H9 (cell line): Measurements from ENCODE around the gene CAMTA2. TPM values are rescaled to one million over a fixed set of nuclear protein-coding genes. Genes with fewer than 3 reads are reported as not detected.

Experiments
- DNase-seq: peaks from one replicate; pipeline ENCODE4 v3.0.0-alpha.2; 2017
- H2AFZ ChIP-seq: one replicate; pipeline ENCODE4 v1.6.1; 2013; ENCODE audit warnings: mild to moderate bottlenecking, low read length, control low read depth, moderate library complexity
- H2AK5ac ChIP-seq: 2 replicates; pipeline ENCODE4 v1.6.1; 2013; ENCODE audit warnings: low read length, control low read depth, mixed read lengths; ENCODE audit not compliant: insufficient read length
- H2BK120ac ChIP-seq: one replicate; pipeline ENCODE4 v1.6.1; 2013; ENCODE audit warnings: low read depth, mild to moderate bottlenecking, low read length, control low read depth, inconsistent platforms; ENCODE audit not compliant: poor library complexity, severe bottlenecking
- H2BK12ac ChIP-seq: 2 replicates; pipeline ENCODE4 v1.6.1; 2013; ENCODE audit warnings: low read length, control low read depth, mixed read lengths, low read depth; ENCODE audit not compliant: insufficient read length
- H2BK15ac ChIP-seq: 2 replicates; pipeline ENCODE4 v1.6.1; 2013; ENCODE audit warnings: low read depth, low read length, control low read depth
- H2BK20ac ChIP-seq: one replicate; pipeline ENCODE4 v1.6.1; 2013; ENCODE audit warnings: low read depth, mild to moderate bottlenecking, low read length, control low read depth, inconsistent platforms; ENCODE audit not compliant: poor library complexity, severe bottlenecking
- H2BK5ac ChIP-seq: 2 replicates; pipeline ENCODE4 v1.6.1; 2013; ENCODE audit warnings: low read length, control low read depth, mixed read lengths; ENCODE audit not compliant: insufficient read length
- H3K14ac ChIP-seq: 2 replicates; pipeline ENCODE4 v1.6.1; 2013; ENCODE audit warnings: low read length, control low read depth; ENCODE audit not compliant: insufficient read depth
- H3K18ac ChIP-seq: 2 replicates; pipeline ENCODE4 v1.6.1; 2013; ENCODE audit warnings: low read depth, mild to moderate bottlenecking, mixed read lengths, low read length, control low read depth; ENCODE audit not compliant: insufficient read length
- H3K23ac ChIP-seq: 2 replicates; pipeline ENCODE4 v1.6.1; 2013; ENCODE audit warnings: low read length, control low read depth, mixed read lengths, low read depth; ENCODE audit not compliant: insufficient read length
- H3K23me2 ChIP-seq: 2 replicates; pipeline ENCODE4 v1.6.1; 2013; ENCODE audit warnings: low read depth, mild to moderate bottlenecking, mixed read lengths, low read length, control low read depth; ENCODE audit not compliant: insufficient read length, poor library complexity, severe bottlenecking
- H3K27ac ChIP-seq: 2 replicates; pipeline ENCODE4 v1.5.1; 2013; ENCODE audit warnings: low read length, control low read depth, mixed read lengths, low read depth; ENCODE audit not compliant: insufficient read length
- H3K27me3 ChIP-seq: 2 replicates; pipeline ENCODE4 v1.6.1; 2013; ENCODE audit warnings: low read length, control low read depth, inconsistent platforms; ENCODE audit not compliant: insufficient read depth
- H3K4ac ChIP-seq: 2 replicates; pipeline ENCODE4 v1.6.1; 2013; ENCODE audit warnings: low read depth, mild to moderate bottlenecking, control low read depth, inconsistent platforms, low read length, moderate library complexity
- H3K4me1 ChIP-seq: 2 replicates; pipeline ENCODE4 v1.6.1; 2013; ENCODE audit warnings: low read length, control low read depth, inconsistent platforms; ENCODE audit not compliant: insufficient read depth
- H3K4me2 ChIP-seq: 2 replicates; pipeline ENCODE4 v1.6.1; 2013; ENCODE audit warnings: low read length, control low read depth, mixed read lengths; ENCODE audit not compliant: insufficient read length, insufficient read depth
- H3K56ac ChIP-seq: 2 replicates; pipeline ENCODE4 v1.6.1; 2013; ENCODE audit warnings: low read depth, mild to moderate bottlenecking, mixed read lengths, low read length, control low read depth; ENCODE audit not compliant: insufficient read length
- H3K79me1 ChIP-seq: 2 replicates; pipeline ENCODE4 v1.6.1; 2013; ENCODE audit warnings: low read depth, mild to moderate bottlenecking, moderate library complexity, low read length, control low read depth, inconsistent platforms; ENCODE audit not compliant: insufficient read depth, poor library complexity, severe bottlenecking
- H3K79me2 ChIP-seq: 2 replicates; pipeline ENCODE4 v1.6.1; 2013; ENCODE audit warnings: low read length, control low read depth, inconsistent platforms; ENCODE audit not compliant: insufficient read depth
- H3K9ac ChIP-seq: 2 replicates; pipeline ENCODE4 v1.6.1; 2013; ENCODE audit warnings: low read length, control low read depth, mixed read lengths; ENCODE audit not compliant: insufficient read length; ENCODE audit errors: extremely low read depth
- H3K9me3 ChIP-seq: one replicate; pipeline ENCODE4 v1.6.1; 2013; ENCODE audit warnings: low read depth, low read length, inconsistent platforms; ENCODE audit not compliant: control insufficient read depth
- H3T11ph ChIP-seq: one replicate; pipeline ENCODE4 v1.6.1; 2013; ENCODE audit warnings: mild to moderate bottlenecking, low read length, control low read depth, inconsistent platforms
- H4K20me1 ChIP-seq: one replicate; pipeline ENCODE4 v1.6.1; 2013; ENCODE audit not compliant: control insufficient read depth, insufficient read length, insufficient read depth
- H4K5ac ChIP-seq: 2 replicates; pipeline ENCODE4 v1.6.1; 2013; ENCODE audit warnings: low read depth, mild to moderate bottlenecking, mixed read lengths, low read length, control low read depth; ENCODE audit not compliant: insufficient read length
- H4K8ac ChIP-seq: replicated peaks from 2 replicates; pipeline ENCODE4 v1.6.1; 2013; ENCODE audit warnings: low read length, control low read depth, mixed read lengths, low read depth; ENCODE audit not compliant: insufficient read length
- H4K91ac ChIP-seq: 2 replicates; pipeline ENCODE4 v1.6.1; 2013; ENCODE audit warnings: low read depth, mild to moderate bottlenecking, moderate library complexity, mixed read lengths, low read length, control low read depth; ENCODE audit not compliant: insufficient read length
- H3K27ac Mint-ChIP-seq, 3 experiments: 2 replicates in 2 of 3; 3 replicates in 1 of 3; pipeline ENCODE4 v1.8.0; 2020 to 2021; ENCODE audit warnings: mixed read lengths in 3 of 3, mild to moderate bottlenecking in 1 of 3, moderate library complexity in 1 of 3
- H3K27me3 Mint-ChIP-seq: 2 replicates; pipeline ENCODE4 v1.8.0; 2021; ENCODE audit warnings: low read depth, mild to moderate bottlenecking, moderate library complexity, mixed read lengths
- H3K36me3 Mint-ChIP-seq, 3 experiments: 2 replicates in 2 of 3; 3 replicates in 1 of 3; pipeline ENCODE4 v1.8.0; 2020 to 2021; ENCODE audit warnings: low read depth in 3 of 3, mixed read lengths in 3 of 3; ENCODE audit not compliant: insufficient read depth in 1 of 3
- H3K4me1 Mint-ChIP-seq, 2 experiments: 2 replicates each; pipeline ENCODE4 v1.8.0; 2020; ENCODE audit warnings: mixed read lengths in 2 of 2
- H3K4me3 Mint-ChIP-seq, 2 experiments: 2 replicates in 1 of 2; 3 replicates in 1 of 2; pipeline ENCODE4 v1.8.0; 2020 to 2021; ENCODE audit warnings: mild to moderate bottlenecking in 2 of 2, mixed read lengths in 2 of 2, moderate library complexity in 1 of 2
- H3K9me3 Mint-ChIP-seq, 2 experiments: 2 replicates in 1 of 2; 3 replicates in 1 of 2; pipeline ENCODE4 v1.8.0; 2020; ENCODE audit warnings: mild to moderate bottlenecking in 2 of 2, mixed read lengths in 2 of 2, moderate library complexity in 1 of 2
- CTCF ChIP-seq: fragments of 200-600 bp; sonication (generic); conservative IDR thresholded peaks from 3 replicates; pipeline ENCODE4 v1.8.0; 2021; ENCODE audit warnings: antibody characterized with exemption, mild to moderate bottlenecking
- WGBS: extraction: QIAGEN DNeasy Blood & Tissue Kit; methylation state at CpG from one replicate; pipeline ENCODE4 v1.1.7; 2013; ENCODE audit warnings: missing lambda C conversion rate, low lambda C conversion rate, mixed read lengths; ENCODE audit not compliant: insufficient read length; ENCODE audit errors: extremely low coverage; 5-methylcytosine and 5-hydroxymethylcytosine counted together
- total RNA-seq: library from RNA; stranded (reverse); gene quantifications from 2 replicates; pipeline ENCODE4 v1.2.1, GENCODE V29; 2021

Gene CAMTA2
- total RNA-seq, 1 experiment from 2014 or later, result 15.6 TPM

- Mint-ChIP-seq H3K4me1 (peaks cover 7 to 10% of the 10 kb centered on the region in 2 experiments), H3K36me3 (peaks cover 0 to 32% (median 4%) of the 10 kb centered on the region in 3 experiments; a peak in 3 of 7 replicates), H3K9me3 (no peaks in the 10 kb centered on the region), H3K27ac (peak overlapping the region in 1 of 3 experiments; percentile 66; a peak in 1 of 7 replicates), H3K4me3 (peak overlapping the region in 1 of 2 experiments; percentile 52; a peak in 2 of 5 replicates), H3K27me3 (peaks cover 73% of the 10 kb centered on the region)
- H2BK20ac ChIP-seq, result no peak overlapping the region
- H3K9me3 ChIP-seq, result no peaks in the 10 kb centered on the region
- H4K91ac ChIP-seq, result no peak overlapping the region
- no peak overlapping the region for H2AFZ ChIP-seq
- H3K14ac ChIP-seq, result no peak overlapping the region
- H2AK5ac ChIP-seq, result no peak overlapping the region
- H3K79me2 ChIP-seq, result no peaks in the 10 kb centered on the region
- H4K8ac ChIP-seq, result no peak overlapping the region
- no peak overlapping the region for H3K23ac ChIP-seq
- H3T11ph ChIP-seq, result no peak overlapping the region
- H2BK12ac ChIP-seq, result no peak overlapping the region
- H2BK5ac ChIP-seq, result no peak overlapping the region
- H3K79me1 ChIP-seq, result no peaks in the 10 kb centered on the region
- H3K4me2 ChIP-seq, result no peak overlapping the region
- H3K18ac ChIP-seq, result no peak overlapping the region
- peaks cover 4% of the 10 kb centered on the region; the same call in 1 of the 2 replicates for H3K4me1 ChIP-seq
- no peaks in the 10 kb centered on the region for H3K23me2 ChIP-seq
- no peak overlapping the region for H3K27ac ChIP-seq
- no peak overlapping the region for H2BK120ac ChIP-seq
- H3K9ac ChIP-seq, result no peak overlapping the region
- H2BK15ac ChIP-seq, result no peak overlapping the region
- H4K20me1 ChIP-seq, result no peaks in the 10 kb centered on the region
- WGBS, result no CpG with 5 or more reads among the region's 6 CpGs
- H3K56ac ChIP-seq, result no peak overlapping the region
- peaks cover 12% of the 10 kb centered on the region; the same call in 1 of the 2 replicates for H3K27me3 ChIP-seq
- H3K4ac ChIP-seq, result no peak overlapping the region
- peak; percentile 81 for TF ChIP-seq CTCF
- no peak overlapping the region for H4K5ac ChIP-seq
- peak; percentile 72 for DNase-seq
These were observed 6.7 kb downstream of the CAMTA2 start for GRCh38 chr17:4980644-4981216.
